ENCODE measurements around the gene BAIAP2L2. TPM values are rescaled to one million over a fixed set of nuclear protein-coding genes. Genes with fewer than 3 reads are reported as not detected.

Gene BAIAP2L2
- total and polyA plus RNA-seq, 4 experiments from 2014 or later: 3.6 to 3.7 TPM; not detected in 2

DNA sequence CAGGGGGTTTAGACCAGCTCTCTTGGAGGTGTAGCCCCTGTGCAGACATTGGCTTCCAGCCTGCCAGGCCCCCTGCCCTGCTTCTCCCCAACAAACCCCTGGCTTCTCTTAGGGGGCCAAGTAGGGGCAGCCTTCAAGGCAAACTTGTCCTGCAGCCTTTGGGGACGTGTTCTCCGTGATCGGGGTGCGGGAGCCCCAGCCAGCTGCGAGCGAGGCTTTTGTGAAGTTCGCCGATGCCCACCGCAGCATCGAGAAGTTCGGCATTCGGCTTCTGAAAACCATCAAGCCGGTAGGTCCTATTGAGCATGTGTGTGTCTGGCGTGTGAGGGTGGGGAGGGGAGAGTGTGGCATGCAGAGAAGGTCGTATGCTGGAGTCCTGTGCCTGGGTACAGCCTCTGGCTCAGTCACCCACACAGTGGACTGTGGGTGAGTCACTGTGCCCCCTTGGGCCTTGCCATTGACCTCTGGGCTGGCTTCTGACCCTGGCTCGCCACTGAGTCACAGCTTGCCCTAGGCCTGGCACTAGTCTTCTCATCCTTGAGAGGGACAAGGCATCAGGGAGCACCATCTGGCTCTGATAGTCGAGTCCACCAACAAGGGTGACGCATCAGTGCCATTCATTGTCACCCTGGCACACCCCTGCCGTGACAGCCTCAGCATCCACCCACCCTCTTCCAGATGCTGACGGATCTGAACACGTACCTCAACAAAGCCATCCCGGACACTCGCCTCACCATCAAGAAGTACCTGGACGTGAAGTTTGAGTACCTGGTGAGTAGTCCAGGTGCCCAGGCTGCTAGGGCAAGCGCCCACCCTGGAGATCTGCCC lies 37.9 kb downstream of the BAIAP2L2 start:
- H3K4me3 ChIP-seq (ENCODE audit: low read length in 2 of 2): no peak overlapping the region
- no peaks in the 10 kb centered on the region for H3K27me3 Mint-ChIP-seq
- no peak for DNase-seq
- peaks cover 10% of the 10 kb centered on the region for H3K36me3 ChIP-seq (ENCODE audit: insufficient read depth, low read length)
- H3K9me3 ChIP-seq (ENCODE audit: control insufficient read depth in 1 of 2, low read length in 2 of 2): no peaks in the 10 kb centered on the region
- no peaks in the 10 kb centered on the region for H3K4me1 Mint-ChIP-seq
- no peak overlapping the region for H3K27ac ChIP-seq (ENCODE audit: low read depth, low read length)
- ChIA-PET CTCF (ENCODE audit: partially characterized antibody) (no interaction called here), POLR2A (ENCODE audit: partially characterized antibody) (no interaction called here)
- intact Hi-C loops (cut with micrococcal nuclease): no loop called here
- H3K36me3 Mint-ChIP-seq: peaks cover 25 to 50% of the 10 kb centered on the region in 2 donors
- no peaks in the 10 kb centered on the region for H3K27me3 ChIP-seq (ENCODE audit: insufficient read depth, low read length)
- H3K4me3 Mint-ChIP-seq: no peak overlapping the region
- H3K4me1 ChIP-seq (ENCODE audit: insufficient read depth, low read length): no peaks in the 10 kb centered on the region
- H3K27ac Mint-ChIP-seq: peak overlapping the region in 1 of 7 donors; percentile 56
- no peaks in the 10 kb centered on the region for H3K9me3 Mint-ChIP-seq

DNA sequence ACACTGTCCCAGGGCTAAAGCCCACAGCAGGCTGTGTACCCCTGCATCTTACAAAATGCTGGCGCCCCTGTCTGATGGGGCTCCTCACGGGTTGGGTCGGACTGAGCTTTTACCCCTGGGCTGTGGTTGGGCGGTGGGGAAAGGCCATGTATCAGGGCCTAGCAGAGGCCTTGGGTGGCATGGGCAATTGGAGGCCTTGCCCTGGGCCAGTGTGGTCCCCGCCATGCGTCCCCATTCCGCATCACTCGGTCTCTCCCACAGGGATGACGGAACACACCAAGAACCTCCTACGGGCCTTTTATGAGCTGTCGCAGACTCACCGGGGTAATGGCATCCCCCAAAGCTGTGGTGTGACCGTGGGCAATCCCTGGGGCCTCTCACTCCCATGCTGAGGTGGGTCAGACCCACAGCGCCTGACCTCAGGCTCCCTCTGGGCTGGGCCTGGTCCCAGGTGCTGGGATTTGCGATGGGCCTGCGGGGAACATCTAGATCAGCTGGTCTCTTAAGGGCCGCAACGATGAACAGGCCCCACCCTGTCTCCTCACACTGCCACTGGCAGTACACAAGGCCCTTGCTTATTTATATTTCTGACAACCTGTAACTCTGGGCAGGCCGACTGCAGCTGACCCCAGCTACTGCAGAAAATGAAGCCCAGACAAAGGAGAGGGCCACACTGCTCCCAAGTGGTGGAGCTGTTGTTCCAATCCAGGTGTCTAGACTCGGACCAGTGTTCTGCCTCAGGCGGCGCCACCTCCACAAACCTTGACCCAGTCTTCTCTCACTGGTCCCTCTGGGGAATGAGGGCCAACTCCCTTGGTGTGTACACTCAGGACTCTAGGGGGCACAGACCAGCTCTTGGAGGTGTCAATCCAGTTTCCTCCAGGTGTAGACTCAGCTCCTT lies 38.8 kb downstream of the BAIAP2L2 start:
- H3K36me3 Mint-ChIP-seq: peaks cover 29 to 55% of the 10 kb centered on the region in 2 donors
- ChIA-PET POLR2A (ENCODE audit: partially characterized antibody) (no interaction called here), CTCF (ENCODE audit: partially characterized antibody) (no interaction called here)
- H3K4me3 Mint-ChIP-seq: no peak overlapping the region
- H3K9me3 ChIP-seq (ENCODE audit: control insufficient read depth in 1 of 2, low read length in 2 of 2): no peaks in the 10 kb centered on the region
- no peak overlapping the region for H3K27ac Mint-ChIP-seq
- intact Hi-C loops (cut with micrococcal nuclease): no loop called here
- peaks cover 10% of the 10 kb centered on the region for H3K36me3 ChIP-seq (ENCODE audit: insufficient read depth, low read length)
- no peaks in the 10 kb centered on the region for H3K27me3 Mint-ChIP-seq
- H3K9me3 Mint-ChIP-seq: no peaks in the 10 kb centered on the region
- no peaks in the 10 kb centered on the region for H3K4me1 Mint-ChIP-seq
- DNase-seq: no peak
- H3K27me3 ChIP-seq (ENCODE audit: insufficient read depth, low read length): no peaks in the 10 kb centered on the region
- H3K27ac ChIP-seq (ENCODE audit: low read depth, low read length): no peak overlapping the region
- no peak overlapping the region for H3K4me3 ChIP-seq (ENCODE audit: low read length in 2 of 2)
- H3K4me1 ChIP-seq (ENCODE audit: insufficient read depth, low read length): no peaks in the 10 kb centered on the region

DNA sequence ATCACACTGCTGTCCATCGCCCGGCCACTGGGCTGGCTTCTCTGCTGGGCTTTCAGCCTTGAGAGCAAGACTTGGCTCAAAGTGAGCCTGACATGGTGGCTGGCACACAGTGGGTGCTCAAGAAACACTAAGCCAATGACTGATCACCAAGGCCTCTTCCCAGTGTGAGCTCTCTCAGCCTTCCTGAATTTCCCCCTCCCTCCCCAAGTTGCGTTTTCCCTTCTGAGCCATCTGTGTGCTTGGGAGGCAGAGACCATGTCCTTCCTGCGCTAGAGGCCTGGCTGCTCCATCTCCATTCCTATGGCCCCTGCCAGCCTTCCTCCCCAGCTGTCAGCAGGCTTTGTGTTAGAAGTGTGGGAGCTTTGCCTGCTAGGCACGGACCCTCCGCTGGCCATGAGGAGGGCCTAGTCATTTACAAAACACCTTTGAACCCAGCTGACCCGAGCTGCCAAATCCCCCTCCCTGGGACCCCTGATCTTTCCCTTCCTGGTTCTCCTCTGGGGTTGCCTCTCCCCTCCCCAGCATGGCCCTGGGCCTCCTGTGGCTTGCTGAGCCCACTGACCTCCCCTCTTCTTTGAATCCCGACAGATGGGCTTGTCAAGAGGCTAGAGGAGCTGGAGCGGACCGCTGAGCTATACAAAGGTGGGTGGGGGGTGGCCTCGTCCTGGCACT lies 40.1 kb downstream of the BAIAP2L2 start:
- intact Hi-C loops (cut with micrococcal nuclease): no loop called here
- H3K27ac ChIP-seq (ENCODE audit: low read depth, low read length): no peak overlapping the region
- Mint-ChIP-seq H3K36me3 (peaks cover 36 to 66% of the 10 kb centered on the region in 2 donors), H3K27ac (no peak overlapping the region), H3K27me3 (no peaks in the 10 kb centered on the region), H3K4me1 (no peaks in the 10 kb centered on the region), H3K4me3 (no peak overlapping the region), H3K9me3 (no peaks in the 10 kb centered on the region)
- peaks cover 19% of the 10 kb centered on the region for H3K36me3 ChIP-seq (ENCODE audit: insufficient read depth, low read length)
- POLR2A ChIA-PET (ENCODE audit: partially characterized antibody): no interaction called here
- no peaks in the 10 kb centered on the region for H3K27me3 ChIP-seq (ENCODE audit: insufficient read depth, low read length)
- H3K4me3 ChIP-seq (ENCODE audit: low read length in 2 of 2): no peak overlapping the region
- no peaks in the 10 kb centered on the region for H3K4me1 ChIP-seq (ENCODE audit: insufficient read depth, low read length)
- H3K9me3 ChIP-seq (ENCODE audit: control insufficient read depth in 1 of 2, low read length in 2 of 2): no peaks in the 10 kb centered on the region
- CTCF ChIA-PET (ENCODE audit: partially characterized antibody): interaction anchor here (3.3 kb wide), 1 partner anchor 17 kb away, joined by 19 read pairs; no protein-coding TSS in a partner anchor
- DNase-seq: no peak

DNA sequence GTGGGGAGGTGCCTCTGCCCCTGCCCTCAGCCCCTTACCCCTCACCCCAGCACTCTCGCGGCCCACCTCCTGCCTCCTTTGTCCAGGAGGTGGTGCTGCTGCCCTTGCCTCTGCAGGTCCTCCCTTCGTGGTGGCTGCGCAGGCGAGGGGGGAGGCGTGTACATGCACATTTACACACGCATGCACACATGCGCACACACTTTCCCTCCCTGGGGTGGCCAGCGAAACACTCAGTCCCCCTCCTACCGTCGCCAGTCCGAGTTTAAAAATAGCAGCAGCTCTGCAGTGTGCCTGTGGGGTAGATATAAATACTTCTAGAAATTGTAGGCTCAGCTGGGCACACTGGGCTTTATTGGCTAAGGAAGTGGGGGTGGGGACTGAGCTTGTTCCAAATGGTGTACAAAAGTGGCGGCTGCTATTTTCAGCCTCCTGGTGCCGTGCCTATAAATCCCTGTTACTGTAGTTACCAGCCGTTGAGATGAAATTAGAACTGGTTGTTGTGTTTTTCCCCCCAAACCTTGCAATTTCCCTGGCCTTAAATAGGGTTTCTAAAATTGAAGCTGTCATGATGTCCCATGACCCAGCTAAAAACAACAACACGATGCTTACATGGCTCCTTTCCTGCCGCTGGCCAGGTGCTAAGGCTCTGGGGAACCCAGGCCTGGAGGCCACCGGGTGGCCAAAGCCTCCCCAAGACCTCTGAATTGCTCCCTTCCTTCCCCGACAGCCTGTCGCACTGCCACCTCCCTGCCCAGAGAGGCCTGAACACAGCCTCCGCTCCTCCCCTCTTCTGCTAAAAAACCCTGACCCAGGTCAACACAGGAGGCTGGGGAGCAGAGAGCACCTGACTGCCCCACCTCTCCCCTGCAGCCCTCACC lies 40.9 kb downstream of the BAIAP2L2 start:
- H3K36me3 Mint-ChIP-seq: peaks cover 42 to 74% of the 10 kb centered on the region in 2 donors
- no peak overlapping the region for H3K4me3 Mint-ChIP-seq
- H3K27ac Mint-ChIP-seq: no peak overlapping the region
- intact Hi-C loops (cut with micrococcal nuclease): no loop called here
- Histone ChIP-seq H3K27ac (ENCODE audit: low read depth, low read length) (no peak overlapping the region), H3K9me3 (ENCODE audit: control insufficient read depth in 1 of 2, low read length in 2 of 2) (no peaks in the 10 kb centered on the region), H3K27me3 (ENCODE audit: insufficient read depth, low read length) (no peaks in the 10 kb centered on the region), H3K36me3 (ENCODE audit: insufficient read depth, low read length) (peaks cover 26% of the 10 kb centered on the region), H3K4me3 (ENCODE audit: low read length in 2 of 2) (no peak overlapping the region), H3K4me1 (ENCODE audit: insufficient read depth, low read length) (no peaks in the 10 kb centered on the region)
- no peak for DNase-seq
- ChIA-PET CTCF (ENCODE audit: partially characterized antibody) (interaction anchor here (3.3 kb wide), 1 partner anchor 16 kb away, joined by 19 read pairs; no protein-coding TSS in a partner anchor), POLR2A (ENCODE audit: partially characterized antibody) (no interaction called here)
- H3K27me3 Mint-ChIP-seq: no peaks in the 10 kb centered on the region
- H3K4me1 Mint-ChIP-seq: no peaks in the 10 kb centered on the region
- no peaks in the 10 kb centered on the region for H3K9me3 Mint-ChIP-seq

DNA sequence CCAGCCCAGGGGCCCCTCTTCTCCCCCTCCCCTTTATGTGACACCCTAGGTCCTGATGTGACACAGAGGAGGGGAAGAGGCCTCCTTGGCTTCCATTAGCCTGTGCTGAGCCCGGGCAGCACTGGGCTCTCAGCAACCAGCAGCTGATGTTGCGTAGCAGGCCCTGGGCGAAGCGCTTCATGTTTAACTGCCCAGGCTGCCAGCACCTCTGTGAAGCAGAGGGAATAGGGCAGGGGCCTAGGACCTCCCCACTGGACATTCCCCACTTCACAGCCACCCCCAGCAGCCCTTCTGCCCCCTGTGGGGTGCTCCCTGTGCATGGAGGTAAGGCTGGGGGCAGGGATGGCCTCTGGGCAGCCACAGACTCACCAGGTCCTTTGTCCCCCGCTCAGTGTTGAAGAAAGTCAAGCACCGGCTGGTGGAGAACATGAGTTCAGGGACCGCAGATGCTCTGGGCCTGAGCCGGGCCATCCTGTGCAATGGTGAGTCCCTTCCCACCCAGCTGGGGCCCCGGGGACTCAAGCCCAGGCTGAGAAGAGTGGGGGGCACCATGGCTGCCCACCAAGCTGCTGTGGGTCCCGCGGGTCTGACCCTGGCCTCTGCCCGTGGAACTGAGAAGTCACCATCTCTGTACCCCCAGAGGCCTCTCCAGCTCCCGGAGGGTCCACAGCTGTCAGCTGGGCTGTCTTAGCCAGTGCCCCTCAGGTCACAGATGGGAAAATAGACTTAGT lies 41.7 kb downstream of the BAIAP2L2 start:
- no peaks in the 10 kb centered on the region for H3K9me3 Mint-ChIP-seq
- Histone ChIP-seq H3K36me3 (ENCODE audit: insufficient read depth, low read length) (peaks cover 26% of the 10 kb centered on the region), H3K4me1 (ENCODE audit: insufficient read depth, low read length) (no peaks in the 10 kb centered on the region), H3K4me3 (ENCODE audit: low read length in 2 of 2) (no peak overlapping the region), H3K9me3 (ENCODE audit: control insufficient read depth in 1 of 2, low read length in 2 of 2) (no peaks in the 10 kb centered on the region), H3K27me3 (ENCODE audit: insufficient read depth, low read length) (no peaks in the 10 kb centered on the region), H3K27ac (ENCODE audit: low read depth, low read length) (no peak overlapping the region)
- no peaks in the 10 kb centered on the region for H3K4me1 Mint-ChIP-seq
- ChIA-PET CTCF (ENCODE audit: partially characterized antibody) (interaction anchor here (3.3 kb wide), 1 partner anchor 15 kb away, joined by 19 read pairs; no protein-coding TSS in a partner anchor), POLR2A (ENCODE audit: partially characterized antibody) (no interaction called here)
- no peak overlapping the region for H3K27ac Mint-ChIP-seq
- H3K36me3 Mint-ChIP-seq: peaks cover 38 to 72% of the 10 kb centered on the region in 2 donors
- H3K4me3 Mint-ChIP-seq: no peak overlapping the region
- H3K27me3 Mint-ChIP-seq: no peaks in the 10 kb centered on the region
- intact Hi-C loops (cut with micrococcal nuclease): no loop called here
- DNase-seq: no peak

DNA sequence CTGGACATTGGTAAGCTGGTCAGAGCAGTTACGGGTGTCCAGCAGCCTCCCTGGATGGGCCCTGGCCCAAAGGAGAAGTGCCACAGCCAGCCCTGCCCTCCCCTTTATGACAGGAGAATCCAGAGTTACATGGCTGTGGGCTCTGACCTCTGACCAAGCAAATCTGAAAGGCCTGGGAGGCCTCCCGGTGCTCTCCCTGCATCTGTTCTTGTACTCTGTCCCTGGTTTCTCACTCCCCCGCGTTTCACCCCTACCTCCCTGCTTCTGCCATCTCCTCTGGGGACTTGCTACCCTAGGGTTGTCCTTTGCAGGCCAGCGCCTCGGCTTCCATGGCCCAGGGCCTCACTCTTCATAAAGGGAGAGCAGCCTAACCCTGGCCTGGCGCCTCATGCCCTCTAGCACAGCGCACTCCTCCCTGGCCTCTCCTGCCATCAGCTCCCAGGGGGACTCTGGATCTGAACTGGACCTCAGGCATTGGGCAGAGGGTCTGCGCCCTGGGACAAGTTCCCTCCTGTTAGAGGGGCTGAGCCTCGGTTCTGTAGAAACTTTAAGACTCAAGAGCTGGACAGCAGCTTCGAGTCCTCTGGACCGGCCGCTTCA lies 42.6 kb downstream of the BAIAP2L2 start:
- Mint-ChIP-seq H3K36me3 (peaks cover 41 to 70% of the 10 kb centered on the region in 2 donors), H3K9me3 (no peaks in the 10 kb centered on the region), H3K4me3 (no peak overlapping the region), H3K4me1 (peaks cover 0 to under 1% (median 0%) of the 10 kb centered on the region in 4 donors), H3K27me3 (no peaks in the 10 kb centered on the region), H3K27ac (no peak overlapping the region)
- CTCF ChIA-PET (ENCODE audit: partially characterized antibody): interaction anchor here (0.7 to 3.3 kb wide), 2 partner anchors 14 to 1112 kb away, joined by 3 to 19 read pairs; no protein-coding TSS in a partner anchor
- no peaks in the 10 kb centered on the region for H3K27me3 ChIP-seq (ENCODE audit: insufficient read depth, low read length)
- peaks cover 21% of the 10 kb centered on the region for H3K36me3 ChIP-seq (ENCODE audit: insufficient read depth, low read length)
- no peak for DNase-seq
- H3K4me1 ChIP-seq (ENCODE audit: insufficient read depth, low read length): no peaks in the 10 kb centered on the region
- POLR2A ChIA-PET (ENCODE audit: partially characterized antibody): no interaction called here
- no peak overlapping the region for H3K4me3 ChIP-seq (ENCODE audit: low read length in 2 of 2)
- intact Hi-C loops (cut with micrococcal nuclease): no loop called here
- no peaks in the 10 kb centered on the region for H3K9me3 ChIP-seq (ENCODE audit: control insufficient read depth in 1 of 2, low read length in 2 of 2)
- H3K27ac ChIP-seq (ENCODE audit: low read depth, low read length): no peak overlapping the region
